OCI-LY7 (cell line): ENCODE measurements around the gene MACROD2. TPM values are rescaled to one million over a fixed set of nuclear protein-coding genes. Genes with fewer than 3 reads are reported as not detected.

Source experiments
- BruUV-seq: library from RNA; stranded (reverse); fragments of 400-500 nt; replicated peaks from 2 replicates; lab custom pipeline; 2021; lab: Mats Ljungman, UMichigan
- CTCF ChIA-PET: fragments of 300-600 bp; sonication (Branson Sonifier 250); formaldehyde crosslinking; loops from one replicate; lab custom pipeline; 2022; ENCODE audit warnings: antibody characterized with exemption; ENCODE audit not compliant: unreplicated experiment; lab: Charles Lee
- POLR2A ChIA-PET: fragments of 300-600 bp; sonication (Branson Sonifier 250); formaldehyde crosslinking; loops from one replicate; lab custom pipeline; 2022; ENCODE audit warnings: antibody characterized with exemption; lab: Charles Lee
- DNase-seq: peaks from one replicate; pipeline ENCODE4 v3.0.0-alpha.2; 2015; ENCODE audit warnings: low spot score
- H2AFZ ChIP-seq: fragments of 200-600 bp; sonication (generic), shearing (Covaris generic); 2 replicates; pipeline ENCODE4 v1.6.1; 2014; ENCODE audit warnings: mild to moderate bottlenecking, antibody characterized with exemption, low read length, moderate library complexity
- H3K27ac ChIP-seq: fragments of 200-600 bp; sonication (generic); 2 replicates; pipeline ENCODE4 v1.5.1; 2014; ENCODE audit warnings: mixed run types, low read depth, mild to moderate bottlenecking, moderate library complexity, low read length, inconsistent platforms; ENCODE audit not compliant: poor library complexity, severe bottlenecking
- H3K36me3 ChIP-seq: fragments of 200-600 bp; sonication (generic); 2 replicates; pipeline ENCODE4 v1.6.1; 2014; ENCODE audit warnings: mild to moderate bottlenecking, antibody characterized with exemption, low read length, moderate library complexity, mixed read lengths; ENCODE audit not compliant: insufficient read depth
- H3K4me1 ChIP-seq: fragments of 200-600 bp; sonication (generic); 2 replicates; pipeline ENCODE4 v1.5.1; 2014; ENCODE audit warnings: mild to moderate bottlenecking, low read length; ENCODE audit not compliant: insufficient read depth, poor library complexity, severe bottlenecking
- H3K4me2 ChIP-seq: fragments of 200-600 bp; sonication (generic); 2 replicates; pipeline ENCODE4 v1.6.1; 2014; ENCODE audit warnings: mild to moderate bottlenecking, low read length
- H3K4me3 ChIP-seq: fragments of 200-600 bp; sonication (generic); 2 replicates; pipeline ENCODE4 v1.5.1; 2014; ENCODE audit warnings: mild to moderate bottlenecking, low read depth, low read length; ENCODE audit not compliant: poor library complexity, severe bottlenecking
- H3K79me2 ChIP-seq: fragments of 200-600 bp; sonication (generic); 2 replicates; pipeline ENCODE4 v1.6.1; 2016; ENCODE audit warnings: low read depth, mild to moderate bottlenecking, low read length, moderate library complexity, mixed read lengths; ENCODE audit not compliant: insufficient read depth
- H3K9me2 ChIP-seq: fragments of 200-600 bp; sonication (generic); 2 replicates; pipeline ENCODE4 v1.6.1; 2016; ENCODE audit warnings: mild to moderate bottlenecking, low read length, mixed read lengths; ENCODE audit not compliant: insufficient read depth
- H3K9me3 ChIP-seq: fragments of 200-600 bp; sonication (generic); 2 replicates; pipeline ENCODE4 v1.6.1; 2014; ENCODE audit warnings: mild to moderate bottlenecking, mixed run types, low read length, mixed read lengths
- H4K20me1 ChIP-seq: fragments of 200-600 bp; sonication (generic); 2 replicates; pipeline ENCODE4 v1.6.1; 2014; ENCODE audit warnings: mild to moderate bottlenecking, antibody characterized with exemption, low read length, moderate library complexity, mixed read lengths; ENCODE audit not compliant: insufficient read depth
- EZH2phosphoT487 ChIP-seq: fragments of 200-600 bp; sonication (generic); IDR thresholded peaks from 2 replicates; pipeline ENCODE4 v1.6.1; 2018; ENCODE audit warnings: low read depth, borderline replicate concordance, mild to moderate bottlenecking, mixed run types, antibody characterized with exemption, low read length, moderate library complexity, mixed read lengths
- intact Hi-C: fragments of 100-400 bp; cut with micrococcal nuclease; formaldehyde crosslinking; loops from one replicate; pipeline ENCODE4 v1.10.0; 2022; ENCODE audit not compliant: unreplicated experiment
- total RNA-seq, 2 experiments: library from RNA; depleted of rRNA in 1 of 2; stranded (reverse); fragments of >200 nt in 1 of 2; shearing (Covaris generic) in 1 of 2; gene quantifications; 2 replicates each; pipeline ENCODE4 v1.2.3, GENCODE V29; 2014 to 2022
- TF ChIP-seq, protein P1 (sequence below): fragments of 200-600 bp; sonication (generic); conservative IDR thresholded peaks from 2 replicates; pipeline ENCODE4 v1.5.1; 2014; ENCODE audit warnings: mild to moderate bottlenecking, antibody characterized with exemption, low read length, moderate library complexity, mixed read lengths

MACROD2 gene
- total RNA-seq, 2 experiments from 2014 or later, result 0.09 to 4.5 TPM

DNA sequence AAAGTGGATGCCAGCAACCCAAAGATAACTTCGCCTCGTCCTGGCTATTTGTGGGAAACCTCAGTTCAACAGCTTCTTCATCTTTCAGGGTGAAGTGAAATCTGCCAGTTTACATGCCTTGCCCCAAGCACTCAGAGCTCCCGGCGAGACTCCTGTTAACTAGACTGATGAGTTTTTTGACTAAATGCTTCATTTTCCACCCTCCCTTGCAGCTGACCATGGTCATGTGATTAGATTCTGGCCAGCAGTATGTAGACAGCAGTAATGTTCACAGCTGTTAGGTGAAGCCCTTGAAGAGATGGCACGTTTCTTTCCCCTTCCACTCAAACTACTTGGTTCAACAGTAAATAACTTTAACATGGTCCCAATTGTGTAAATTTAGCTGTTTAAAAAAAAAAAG, 1060.9 kb downstream of the MACROD2 start:
- TF ChIP-seq, protein P1, sequence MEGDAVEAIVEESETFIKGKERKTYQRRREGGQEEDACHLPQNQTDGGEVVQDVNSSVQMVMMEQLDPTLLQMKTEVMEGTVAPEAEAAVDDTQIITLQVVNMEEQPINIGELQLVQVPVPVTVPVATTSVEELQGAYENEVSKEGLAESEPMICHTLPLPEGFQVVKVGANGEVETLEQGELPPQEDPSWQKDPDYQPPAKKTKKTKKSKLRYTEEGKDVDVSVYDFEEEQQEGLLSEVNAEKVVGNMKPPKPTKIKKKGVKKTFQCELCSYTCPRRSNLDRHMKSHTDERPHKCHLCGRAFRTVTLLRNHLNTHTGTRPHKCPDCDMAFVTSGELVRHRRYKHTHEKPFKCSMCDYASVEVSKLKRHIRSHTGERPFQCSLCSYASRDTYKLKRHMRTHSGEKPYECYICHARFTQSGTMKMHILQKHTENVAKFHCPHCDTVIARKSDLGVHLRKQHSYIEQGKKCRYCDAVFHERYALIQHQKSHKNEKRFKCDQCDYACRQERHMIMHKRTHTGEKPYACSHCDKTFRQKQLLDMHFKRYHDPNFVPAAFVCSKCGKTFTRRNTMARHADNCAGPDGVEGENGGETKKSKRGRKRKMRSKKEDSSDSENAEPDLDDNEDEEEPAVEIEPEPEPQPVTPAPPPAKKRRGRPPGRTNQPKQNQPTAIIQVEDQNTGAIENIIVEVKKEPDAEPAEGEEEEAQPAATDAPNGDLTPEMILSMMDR, result no peak
- TF ChIP-seq EZH2phosphoT487, result no peak
- BruUV-seq, result no TSS peak
- H3K9me2 ChIP-seq, result no peaks in the 10 kb centered on the region
- intact Hi-C loops, result no loop called here
- ChIA-PET POLR2A (interaction anchor here (0.7 kb wide), 2 partner anchors 11 to 1247 kb away, joined by 3 to 4 read pairs; no protein-coding TSS in a partner anchor), CTCF (no interaction called here)
- no peaks in the 10 kb centered on the region for H3K4me1 ChIP-seq
- H3K36me3 ChIP-seq, result no peaks in the 10 kb centered on the region
- no peak overlapping the region for H3K4me2 ChIP-seq
- DNase-seq, result no peak
- H4K20me1 ChIP-seq, result no peaks in the 10 kb centered on the region
- H3K9me3 ChIP-seq, result no peaks in the 10 kb centered on the region
- no peaks in the 10 kb centered on the region for H3K79me2 ChIP-seq
- no peak overlapping the region for H3K4me3 ChIP-seq
- H3K27ac ChIP-seq, result no peak overlapping the region
- no peak overlapping the region for H2AFZ ChIP-seq

DNA sequence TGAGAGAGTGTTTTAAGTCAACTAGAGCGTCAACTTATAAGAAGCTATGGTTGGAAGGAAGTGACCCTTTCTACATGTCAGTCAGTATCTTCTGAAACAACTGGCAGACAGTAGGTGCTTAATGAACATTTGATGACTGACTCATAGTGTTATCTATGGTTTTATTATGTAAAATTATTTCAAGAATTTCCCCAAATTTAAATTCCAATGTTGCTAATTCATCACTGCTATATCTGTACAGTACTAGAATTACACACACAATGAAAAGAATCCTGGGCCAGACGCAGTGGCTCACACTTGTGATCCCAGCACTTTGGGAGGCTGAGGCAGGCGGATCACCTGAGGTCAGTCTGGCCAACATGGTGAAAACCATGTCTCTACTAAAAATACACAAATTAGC, 1063.5 kb downstream of the MACROD2 start:
- CTCF ChIA-PET, result no interaction called here
- no peak for DNase-seq
- Histone ChIP-seq H4K20me1 (no peaks in the 10 kb centered on the region), H3K36me3 (no peaks in the 10 kb centered on the region), H3K27ac (no peak overlapping the region), H2AFZ (no peak overlapping the region), H3K9me3 (no peaks in the 10 kb centered on the region), H3K9me2 (no peaks in the 10 kb centered on the region), H3K4me1 (no peaks in the 10 kb centered on the region), H3K4me3 (no peak overlapping the region), H3K79me2 (no peaks in the 10 kb centered on the region), H3K4me2 (no peak overlapping the region)
- intact Hi-C loops, result no loop called here
- no peak for TF ChIP-seq EZH2phosphoT487
- TF ChIP-seq, protein P1, result no peak
- BruUV-seq, result no TSS peak
- POLR2A ChIA-PET, result interaction anchor here (0.5 to 1.0 kb wide), 2 partner anchors 12 to 36 kb away, joined by 3 read pairs; no protein-coding TSS in a partner anchor

DNA sequence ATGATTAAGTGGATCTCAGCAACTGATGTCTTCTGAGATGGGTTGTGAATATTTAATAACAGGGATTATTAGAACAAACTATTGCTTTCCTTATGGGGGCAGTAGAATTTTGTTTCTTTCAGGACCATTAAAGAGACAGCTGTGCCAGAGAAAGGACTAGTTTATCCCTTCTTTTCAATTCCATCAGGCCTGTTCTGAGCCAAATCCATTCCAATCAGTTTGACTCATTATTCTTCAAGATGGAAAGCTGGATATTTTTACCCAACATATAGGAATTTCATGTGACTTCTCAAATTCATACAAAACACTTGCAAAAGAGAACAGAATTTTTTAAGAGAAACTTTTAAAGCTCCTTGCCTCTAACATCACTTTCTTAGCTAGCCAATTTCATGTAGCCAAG, 1064.1 kb downstream of the MACROD2 start:
- intact Hi-C loops, result no loop called here
- ChIA-PET POLR2A (interaction anchor here (0.5 to 1.0 kb wide), 3 partner anchors 12 to 37 kb away, joined by 3 read pairs; no protein-coding TSS in a partner anchor), CTCF (no interaction called here)
- Histone ChIP-seq H3K9me2 (no peaks in the 10 kb centered on the region), H4K20me1 (no peaks in the 10 kb centered on the region), H3K27ac (no peak overlapping the region), H3K4me1 (no peaks in the 10 kb centered on the region), H3K79me2 (no peaks in the 10 kb centered on the region), H2AFZ (no peak overlapping the region), H3K9me3 (no peaks in the 10 kb centered on the region), H3K36me3 (no peaks in the 10 kb centered on the region), H3K4me3 (no peak overlapping the region), H3K4me2 (no peak overlapping the region)
- TF ChIP-seq EZH2phosphoT487, result no peak
- DNase-seq, result no peak
- BruUV-seq, result no TSS peak
